Activated CD8-positive, alpha-beta memory T cell treated with anti-CD3 and anti-CD28 coated beads, Interleukin-2, amount 50 U/mL, for 24 hours (primary cell): ENCODE results near the gene NAXE.
"Not testable (repeated sequence)": the region's sequence is repeated elsewhere in the genome, so short reads cannot be mapped to it uniquely, and the experiment has no call there.

ENCODE experiments used
- DNase-seq: peaks from one replicate; pipeline ENCODE4 v3.0.0-alpha.2; 2020; ENCODE audit errors: extremely low read depth

The NAXE gene

DNA sequence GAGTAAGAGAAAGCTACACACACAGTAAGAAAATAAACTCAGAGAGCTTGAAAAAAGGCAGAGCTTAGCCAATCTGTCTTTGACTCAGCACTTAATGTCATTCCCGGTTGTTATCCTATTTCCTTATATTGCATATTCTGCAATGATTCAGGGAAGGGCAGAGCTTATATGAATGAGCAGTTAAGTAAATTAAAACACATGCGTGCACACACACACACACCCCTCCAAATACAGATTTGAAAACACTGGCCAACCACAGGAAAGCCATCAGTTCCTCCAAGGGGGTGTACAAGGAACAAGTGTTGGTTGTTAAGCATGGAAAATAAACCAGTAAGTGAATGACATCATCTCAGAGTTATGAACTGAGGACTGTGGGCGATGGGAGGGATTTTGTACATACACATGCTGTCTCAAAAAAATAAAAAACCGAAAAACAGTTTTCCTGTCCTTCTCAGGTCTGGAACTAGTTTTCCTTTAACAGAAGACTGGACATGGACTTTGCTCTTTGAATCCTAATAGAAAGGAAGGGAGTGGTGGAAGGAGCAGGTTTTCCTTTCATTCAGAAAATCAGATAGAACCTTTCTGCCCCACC is 20.2 kb upstream of the NAXE start:
- no peak for DNase-seq

DNA sequence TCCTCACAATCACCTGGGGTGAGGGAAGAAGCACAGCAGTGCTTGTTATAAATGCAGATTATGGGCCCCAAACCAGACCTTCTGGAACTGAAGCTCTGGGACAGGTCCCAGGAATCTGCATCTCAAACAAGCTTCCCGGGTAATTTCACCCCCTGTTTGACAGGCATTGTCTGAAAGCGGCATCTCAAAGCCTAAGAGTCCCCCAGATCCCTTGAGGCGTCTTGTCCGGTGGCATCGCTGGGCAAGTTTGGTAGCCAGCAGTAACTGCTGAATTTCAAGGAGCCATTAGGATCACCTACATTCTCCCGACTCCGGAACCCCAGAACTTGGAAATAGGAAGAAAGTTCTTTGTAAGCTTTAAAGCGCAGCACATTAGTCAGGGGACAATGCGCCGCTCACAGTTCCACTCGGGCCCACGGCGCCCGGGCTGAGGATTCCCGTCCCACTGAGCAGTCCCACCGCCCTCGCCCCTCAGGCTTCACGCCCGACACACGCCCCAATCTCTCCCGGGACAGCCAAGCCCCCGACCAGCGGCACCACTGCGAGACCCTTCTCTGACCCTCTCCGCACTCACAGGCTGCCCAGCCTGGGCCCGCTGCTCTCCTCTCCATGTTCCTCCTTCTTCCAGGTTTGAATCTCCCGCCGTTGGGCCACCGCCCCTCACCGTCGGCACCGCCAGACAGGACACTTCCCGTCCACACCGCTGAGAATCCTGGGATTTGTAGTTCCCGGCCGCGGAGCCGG is 19.5 kb upstream of the NAXE start, which contains the start of gene IQGAP3:
IQGAP3 (minus strand) TSS at position 647 of the 744 bp plus-strand sequence; CDS start at position 611, 36 bp downstream.
- DNase-seq: peak; percentile 40

DNA sequence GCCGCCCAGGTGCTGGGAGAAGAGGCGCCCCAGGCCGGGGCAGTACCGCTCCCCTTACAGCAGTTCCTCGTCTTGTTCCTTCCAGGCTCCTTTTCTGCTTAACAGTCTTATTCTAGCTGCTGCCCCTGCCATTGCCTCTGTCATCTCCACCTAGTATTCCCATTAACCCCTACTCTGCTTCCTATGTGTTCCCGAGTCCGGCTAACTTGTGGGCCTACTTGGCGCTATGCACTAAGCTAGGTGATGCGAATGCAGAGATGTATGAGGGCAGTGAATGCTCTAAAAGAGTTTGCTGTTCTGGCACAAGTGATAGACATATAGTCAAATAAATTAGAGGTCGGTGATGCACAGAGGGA is 18.9 kb upstream of the NAXE start:
- no peak for DNase-seq

DNA sequence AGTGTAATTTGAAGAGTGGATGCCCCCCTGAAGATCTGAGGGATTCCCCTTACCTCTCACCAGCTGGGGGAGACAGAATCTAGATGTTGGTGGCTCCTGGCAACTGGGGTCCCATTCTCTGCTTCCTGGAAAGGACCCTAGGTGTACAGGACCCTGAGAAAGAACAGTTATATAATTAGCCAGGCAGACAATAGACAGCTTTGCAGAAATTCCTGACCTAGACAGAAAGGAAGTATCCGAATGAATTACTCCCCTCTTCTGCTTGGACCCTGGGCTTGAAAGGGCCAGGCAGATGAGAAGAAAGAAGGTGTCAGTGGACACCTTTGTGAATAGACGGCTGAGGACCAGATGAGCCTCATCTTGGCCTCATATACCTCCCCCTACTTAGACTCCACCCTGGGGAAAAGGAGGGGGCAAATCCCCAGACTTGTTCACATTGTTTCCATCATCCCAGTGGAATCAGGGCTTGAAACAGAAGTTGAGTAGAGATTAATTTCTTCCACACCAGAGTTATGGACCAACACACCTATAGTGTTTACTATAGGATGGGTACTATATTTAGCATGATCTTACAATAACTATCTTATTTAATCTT is 17.4 kb upstream of the NAXE start:
- no peak for DNase-seq

DNA sequence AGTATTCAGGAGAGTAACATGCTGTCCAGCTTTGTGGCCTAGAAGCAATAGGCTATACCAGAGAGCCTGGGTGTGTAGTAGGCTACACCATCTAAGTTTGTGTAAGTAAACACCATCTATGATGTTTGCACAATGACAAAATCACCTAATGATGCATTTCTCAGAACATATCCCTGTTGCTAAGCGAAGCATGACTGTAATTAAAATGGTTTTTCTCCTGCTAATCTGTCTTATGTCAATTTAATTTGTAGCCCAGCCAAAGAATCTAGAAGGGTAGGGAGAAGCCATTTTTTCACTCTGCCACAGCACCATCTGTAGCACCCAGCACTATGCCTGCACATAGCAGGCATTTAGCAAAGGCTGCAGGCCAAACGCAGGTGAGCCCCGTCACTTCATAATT is 14.0 kb upstream of the NAXE start:
- DNase-seq: no peak

DNA sequence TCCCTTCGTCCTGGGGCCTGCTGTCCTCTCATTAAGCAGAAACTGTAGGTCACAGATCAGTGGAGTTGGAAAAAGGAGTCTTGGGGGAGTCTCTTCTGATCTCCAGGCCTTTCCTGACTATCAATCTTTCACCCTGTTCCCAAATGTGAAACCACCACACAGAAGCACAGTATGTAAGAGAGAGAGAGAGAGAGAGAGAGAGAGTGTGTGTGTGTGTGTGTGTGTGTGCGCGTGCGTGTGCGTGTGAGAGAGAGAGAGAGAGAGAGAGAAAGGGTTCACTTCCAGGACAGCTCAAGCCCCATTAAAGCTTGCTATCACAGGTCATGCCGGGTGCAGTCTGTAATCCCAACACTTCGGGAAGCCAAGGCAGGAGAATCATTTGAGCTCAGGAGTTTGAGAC is 13.5 kb upstream of the NAXE start:
- no peak for DNase-seq

DNA sequence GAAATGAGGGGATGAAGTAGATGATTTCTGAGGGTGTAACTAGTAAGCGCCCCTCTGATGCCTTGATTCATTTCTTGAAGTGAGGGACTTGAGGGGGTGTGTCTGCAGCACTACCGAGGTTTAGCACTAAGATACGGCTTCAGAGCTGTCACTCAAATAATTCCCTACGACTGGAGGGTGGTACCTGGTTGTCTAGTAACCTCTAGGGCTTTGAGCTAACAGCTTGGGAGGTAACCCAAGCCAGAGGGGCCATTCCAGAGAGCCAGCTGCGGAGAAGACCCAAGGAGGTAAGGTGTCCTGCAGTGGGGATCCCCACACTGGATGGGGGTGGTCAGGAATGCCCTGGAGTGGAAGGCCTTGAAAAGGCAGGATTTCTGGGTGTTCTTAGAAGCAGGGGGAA is 12.1 kb upstream of the NAXE start, which contains the start of gene TTC24:
TTC24 (plus strand) TSS at position 252 of the 400 bp plus-strand sequence. CDS start 1,642 bp downstream, outside the sequence.
- DNase-seq: no peak

DNA sequence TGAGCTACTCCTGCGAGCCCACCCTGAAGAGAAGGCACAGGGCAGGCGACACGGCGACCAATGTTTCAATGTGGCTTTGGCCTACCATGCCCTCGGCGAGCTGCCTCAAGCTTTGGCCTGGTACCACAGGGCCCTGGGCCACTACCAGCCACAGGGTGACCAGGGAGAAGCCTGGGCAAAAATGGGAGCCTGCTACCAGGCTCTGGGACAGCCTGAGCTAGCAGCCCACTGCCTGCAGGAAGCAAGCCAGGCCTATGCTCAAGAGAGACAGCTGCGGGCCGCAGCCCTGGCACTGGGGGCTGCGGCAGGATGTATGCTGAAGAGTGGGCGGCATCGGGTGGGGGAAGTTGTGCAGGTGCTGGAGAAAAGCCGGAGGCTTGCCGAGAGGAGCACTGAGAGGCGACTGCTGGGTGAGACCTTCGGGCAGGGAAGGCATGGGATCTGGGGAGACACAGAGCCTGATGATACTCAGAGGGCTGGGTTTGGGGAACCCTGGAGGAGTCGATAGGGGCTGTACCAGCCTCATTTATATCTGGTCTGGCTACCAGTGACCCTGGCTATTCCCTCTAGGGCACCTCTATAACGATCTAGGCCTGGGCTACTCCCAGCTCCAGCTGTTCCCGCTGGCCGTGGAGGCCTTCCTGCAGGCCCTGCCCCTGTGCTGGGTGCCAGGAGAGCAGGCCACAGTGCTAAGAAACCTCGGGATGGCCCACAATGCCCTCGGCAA is 9.8 kb upstream of the NAXE start:
- no peak for DNase-seq

DNA sequence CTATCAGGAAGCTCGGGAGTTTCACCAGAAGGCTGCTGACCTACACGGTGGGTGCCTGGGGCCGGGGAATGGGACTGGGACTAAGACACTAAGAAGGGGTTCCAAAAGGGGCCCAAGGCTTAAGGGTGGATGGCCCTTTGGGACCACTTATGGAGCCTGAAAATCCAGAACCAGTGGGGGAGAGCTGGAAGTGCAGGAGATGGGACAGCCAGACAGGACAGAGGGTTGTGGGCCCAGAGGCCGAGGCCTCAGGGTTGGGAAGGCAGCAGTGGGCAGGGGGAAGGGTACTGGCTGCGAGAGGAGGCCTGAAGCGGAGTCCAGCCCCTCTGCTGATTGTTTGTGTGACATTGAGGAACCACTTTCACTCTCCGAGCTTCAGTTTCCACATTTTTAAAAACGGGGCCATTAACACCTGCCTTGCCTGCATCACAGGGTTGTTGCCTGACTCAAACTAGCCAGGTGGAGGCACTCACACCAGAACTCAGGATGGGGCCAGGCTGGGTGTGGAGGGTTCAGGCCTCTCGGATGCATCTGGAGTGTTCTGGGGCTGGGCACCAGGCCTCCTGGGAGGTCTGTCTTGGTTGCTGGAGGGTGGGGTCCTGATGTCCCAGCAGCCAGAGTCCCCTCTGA is 9.1 kb upstream of the NAXE start:
- no peak for DNase-seq

DNA sequence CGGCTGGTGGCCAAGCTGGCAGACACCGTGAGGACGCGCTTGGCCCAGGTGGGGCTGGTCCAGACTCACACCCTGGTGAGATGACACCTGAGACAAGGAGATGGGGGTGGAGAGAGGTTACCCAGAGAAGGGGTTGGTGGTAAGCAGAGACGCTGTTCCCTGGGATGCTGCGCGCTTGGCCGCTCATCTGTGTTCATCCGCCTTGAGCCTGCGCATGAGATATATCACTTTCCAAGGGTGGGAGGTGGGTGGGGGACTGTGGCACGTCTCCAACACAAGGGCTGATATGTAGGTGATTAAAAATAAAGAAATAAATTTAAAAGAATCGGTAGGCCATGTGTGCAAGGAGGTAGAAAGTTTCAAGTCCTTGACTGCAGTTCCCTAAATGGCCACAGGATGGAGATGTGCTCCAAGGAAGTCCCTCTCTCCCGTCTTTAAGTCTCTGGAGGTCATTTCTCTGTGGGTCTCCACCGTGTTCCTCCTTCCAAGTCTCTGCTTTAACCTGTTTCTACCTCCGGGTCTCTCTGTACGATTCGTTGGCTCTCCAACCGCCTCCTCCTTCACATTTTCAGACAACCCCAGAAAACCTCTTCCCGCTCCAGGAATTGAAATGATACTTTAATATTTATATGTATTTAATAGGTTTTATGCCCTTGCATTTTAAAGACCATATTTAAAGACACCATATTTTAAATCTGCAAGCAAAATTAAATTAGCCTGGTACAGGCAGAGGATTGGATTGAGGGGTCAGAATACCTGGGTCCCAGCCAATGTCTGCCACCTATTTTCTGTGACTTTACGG is 7.6 kb upstream of the NAXE start:
- peak; percentile 50 for DNase-seq

DNA sequence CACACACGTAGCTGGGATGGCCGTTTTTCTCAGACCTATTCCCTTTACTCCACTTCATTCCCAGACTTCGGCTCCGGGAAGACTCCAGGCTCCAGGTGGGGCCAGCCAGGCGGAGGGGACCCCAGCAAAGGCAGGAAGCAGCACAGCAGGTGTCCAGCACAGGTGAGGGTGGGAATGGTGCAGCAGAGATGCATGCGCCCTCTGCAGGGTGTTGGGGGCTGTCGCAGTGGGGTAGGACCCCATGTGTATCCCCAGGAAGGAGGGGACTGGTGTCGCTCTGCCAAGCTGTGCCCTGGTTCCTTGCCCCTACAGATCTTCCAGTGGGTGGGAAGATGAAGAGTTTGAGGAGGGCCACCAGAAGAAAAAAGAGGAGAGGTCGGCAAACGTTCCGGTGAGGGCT is 6.8 kb upstream of the NAXE start:
- DNase-seq: no peak

DNA sequence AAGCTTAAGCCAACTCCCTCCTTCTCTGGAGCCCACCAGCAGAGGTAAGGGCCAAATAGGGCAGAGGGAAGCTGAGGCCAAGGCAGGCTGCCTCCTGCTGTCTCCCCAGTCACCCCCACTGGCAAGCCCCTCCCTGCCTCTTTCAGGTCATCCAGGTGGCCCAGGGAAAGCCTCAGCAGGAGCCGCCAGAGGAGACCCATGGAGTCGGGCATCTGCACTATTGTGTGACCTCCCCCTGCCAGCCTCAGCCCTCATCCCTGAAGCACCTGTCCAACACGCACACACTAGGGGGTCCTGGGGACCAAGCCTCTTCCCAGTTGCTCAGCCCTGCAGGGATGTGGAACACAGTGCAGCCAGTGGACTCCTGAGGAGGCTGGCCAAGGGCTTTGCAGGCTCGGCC is 5.3 kb upstream of the NAXE start:
- DNase-seq: no peak

DNA sequence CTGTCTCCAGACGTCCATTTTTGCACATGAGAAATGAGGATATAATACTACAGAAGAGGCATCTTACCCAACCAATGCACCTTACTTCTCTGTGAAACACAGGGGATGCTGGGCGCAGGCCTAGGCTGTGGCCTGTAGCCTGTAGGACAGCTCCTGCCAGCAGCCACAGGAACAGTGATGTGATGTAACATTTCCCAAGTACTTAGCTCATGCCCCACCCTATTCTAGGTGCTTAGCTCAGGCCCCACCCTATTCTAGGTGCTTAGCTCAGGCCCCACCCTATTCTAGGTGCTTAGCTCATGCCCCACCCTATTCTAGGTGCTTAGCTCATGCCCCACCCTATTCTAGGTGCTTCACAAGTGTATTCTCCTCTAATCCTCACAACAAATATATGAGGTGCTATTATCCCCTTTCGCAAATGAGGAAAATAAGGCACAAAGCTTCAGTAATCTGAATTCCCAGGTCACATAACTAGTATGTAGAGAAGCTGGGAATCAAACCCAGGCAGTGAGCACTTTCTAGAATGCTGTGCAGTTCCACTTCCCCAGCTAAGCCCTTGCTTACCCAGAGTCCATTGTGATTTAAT is 4.6 kb upstream of the NAXE start:
- DNase-seq: no peak

DNA sequence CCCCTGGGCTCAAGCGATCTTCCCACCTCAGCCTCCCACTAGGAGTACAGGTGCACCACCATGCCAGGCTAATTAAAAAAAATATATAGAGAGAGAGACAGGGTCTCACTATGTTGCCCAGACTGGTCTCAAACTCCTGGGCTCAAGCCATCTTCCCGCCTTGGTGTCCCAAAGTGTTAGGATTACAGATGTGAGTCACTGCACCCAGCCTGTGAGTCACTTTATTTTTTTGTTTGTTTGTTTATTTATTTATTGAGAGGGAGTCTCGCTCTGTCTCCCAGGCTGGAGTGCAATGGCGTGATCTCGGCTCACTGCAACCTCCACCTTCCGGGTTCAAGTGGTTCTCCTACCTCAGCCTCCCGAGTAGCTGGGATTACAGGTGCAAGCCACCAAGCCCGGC is 3.6 kb upstream of the NAXE start:
- not testable (repeated sequence) for DNase-seq

DNA sequence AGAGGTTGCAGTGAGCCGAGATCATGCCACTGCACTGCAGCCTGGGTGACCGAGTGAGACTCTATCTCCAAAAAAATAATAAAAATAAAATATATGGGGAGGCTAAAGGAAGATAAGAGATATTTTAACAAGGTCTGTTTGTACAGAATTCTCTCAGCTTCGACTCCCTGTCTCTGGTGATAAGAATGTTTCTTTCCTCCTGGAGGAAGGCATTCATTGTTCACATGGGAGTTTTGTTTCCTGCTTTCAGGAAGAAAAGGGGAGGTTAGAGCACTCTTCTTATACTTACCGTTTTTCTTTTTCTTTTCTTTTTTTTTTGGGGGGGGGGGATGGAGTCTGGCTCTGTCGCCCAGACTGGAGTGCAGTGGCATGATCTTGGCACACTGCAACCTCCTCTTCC is 2.0 kb upstream of the NAXE start:
- no peak for DNase-seq

DNA sequence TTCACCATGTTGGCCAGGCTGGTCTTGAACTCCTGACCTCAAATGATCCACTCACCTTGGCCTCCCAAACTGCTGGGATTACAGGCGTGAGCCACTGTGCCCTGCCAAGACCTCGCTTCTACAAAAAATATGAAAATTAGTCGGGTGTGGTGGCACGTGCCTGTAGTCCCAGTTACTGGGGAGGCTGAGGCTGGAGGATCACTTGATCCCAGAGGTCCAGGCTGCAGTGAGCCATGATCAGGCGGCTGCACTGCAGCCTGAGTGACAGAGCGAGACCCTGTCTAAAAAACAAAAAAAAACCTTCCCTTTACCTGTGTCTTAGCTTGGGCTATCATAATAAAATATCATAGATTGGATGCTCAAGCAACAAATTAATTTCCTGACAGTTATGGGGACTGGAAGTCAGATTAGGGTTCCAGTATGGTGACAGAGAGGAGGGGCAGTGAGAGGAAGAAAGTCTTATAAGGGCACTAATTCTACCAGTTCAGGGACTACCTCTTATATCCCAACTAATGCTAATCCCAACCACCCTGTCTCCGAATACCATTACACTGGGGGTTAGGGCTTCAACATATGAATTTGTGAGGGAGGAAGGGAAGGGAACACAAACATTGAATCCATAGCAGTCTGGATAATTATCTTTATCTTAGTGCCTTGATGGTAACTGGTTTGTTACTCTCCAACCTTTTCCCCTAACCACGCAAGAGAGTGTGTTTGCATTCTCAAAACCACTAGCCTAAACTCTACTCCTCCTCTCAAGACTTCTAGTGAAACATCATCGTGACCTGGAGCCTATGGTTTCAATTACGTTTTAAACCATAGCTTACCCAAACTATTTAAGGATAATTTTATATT is 1.0 kb upstream of the NAXE start:
- no peak for DNase-seq

DNA sequence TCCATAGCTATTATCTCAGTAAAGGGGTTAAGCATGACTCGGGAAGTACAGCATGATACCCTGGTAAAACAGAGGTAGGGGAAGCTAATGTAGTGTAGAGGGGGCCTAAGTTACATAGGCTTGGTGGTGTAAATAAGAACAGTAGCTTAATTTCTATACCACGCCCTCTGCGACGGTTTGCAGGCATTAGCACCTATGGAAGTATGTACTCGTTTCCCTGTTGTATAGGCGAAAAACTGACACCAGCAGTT is 470 bp upstream of the NAXE start:
- DNase-seq: no peak

DNA sequence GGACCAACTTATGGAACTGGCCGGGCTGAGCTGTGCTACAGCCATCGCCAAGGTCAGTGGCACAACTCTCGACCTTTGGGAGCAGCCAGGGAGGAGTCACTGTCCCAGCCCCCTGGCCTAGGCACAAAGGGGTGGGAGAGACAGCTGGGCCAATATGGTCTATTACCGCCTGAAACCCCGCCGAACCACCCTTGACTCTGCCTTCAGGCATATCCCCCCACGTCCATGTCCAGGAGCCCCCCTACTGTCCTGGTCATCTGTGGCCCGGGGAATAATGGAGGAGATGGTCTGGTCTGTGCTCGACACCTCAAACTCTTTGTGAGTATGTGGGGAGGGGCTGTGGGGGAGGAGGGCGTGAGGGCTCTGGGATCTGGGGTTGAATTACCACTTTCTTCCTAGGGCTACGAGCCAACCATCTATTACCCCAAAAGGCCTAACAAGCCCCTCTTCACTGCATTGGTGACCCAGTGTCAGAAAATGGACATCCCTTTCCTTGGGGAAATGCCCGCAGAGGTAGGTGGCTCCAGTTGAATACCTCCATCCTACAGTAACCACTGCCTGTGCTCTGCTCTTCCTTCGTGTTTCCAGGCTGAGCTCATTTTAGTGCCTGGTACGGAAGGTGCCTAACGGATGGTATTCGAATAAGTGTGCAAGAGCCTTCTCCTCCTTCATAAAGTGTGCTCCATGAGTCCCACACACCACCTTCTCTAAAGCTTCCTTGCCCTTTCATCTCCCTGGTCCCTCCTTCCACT is 758 bp downstream of the NAXE start:
- DNase-seq: no peak

DNA sequence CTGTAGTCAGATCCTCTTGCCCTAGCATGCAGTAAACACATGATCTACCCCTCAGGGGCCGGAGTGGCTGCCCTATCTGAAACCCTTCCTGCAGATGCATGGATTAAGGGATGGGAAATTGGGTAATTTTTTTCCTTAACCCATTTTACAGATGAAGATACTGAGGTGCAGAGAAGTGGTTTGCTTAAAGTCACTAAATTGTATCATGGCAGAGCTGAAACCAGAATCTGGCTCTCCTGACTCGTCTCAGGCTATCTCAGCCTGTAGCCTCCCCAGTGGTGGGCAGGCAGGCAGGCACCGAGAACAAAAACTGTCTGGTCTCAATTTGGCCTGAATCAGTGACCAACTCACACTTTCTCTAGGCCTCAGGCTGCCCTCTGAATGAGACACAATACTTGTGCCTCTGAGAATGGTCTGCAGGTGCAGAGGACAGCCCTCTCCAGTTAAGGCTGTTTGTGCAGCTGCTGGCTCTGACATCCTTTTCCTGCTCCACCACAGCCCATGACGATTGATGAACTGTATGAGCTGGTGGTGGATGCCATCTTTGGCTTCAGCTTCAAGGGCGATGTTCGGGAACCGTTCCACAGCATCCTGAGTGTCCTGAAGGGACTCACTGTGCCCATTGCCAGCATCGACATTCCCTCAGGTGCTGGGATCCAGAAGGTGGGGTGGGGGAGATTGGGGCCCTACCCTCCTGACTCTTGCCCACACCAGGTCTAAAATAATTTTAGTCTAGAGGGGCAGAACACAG is 1.5 kb downstream of the NAXE start:
- no peak for DNase-seq
